Nephron (organoid): Measurements from ENCODE around the gene PHC2.
A peak's percentile ranks its signal among the peaks of the same experiment; 100 is the strongest.

ENCODE experiments used
- H3K27ac Mint-ChIP-seq, 3 experiments: 2 replicates each; pipeline ENCODE4 v1.8.0; 2020; ENCODE audit warnings: mixed read lengths in 3 of 3, mild to moderate bottlenecking in 2 of 3, moderate library complexity in 1 of 3
- H3K27me3 Mint-ChIP-seq: 2 replicates; pipeline ENCODE4 v1.8.0; 2021; ENCODE audit warnings: low read depth, mild to moderate bottlenecking, moderate library complexity, mixed read lengths
- H3K36me3 Mint-ChIP-seq: 2 replicates; pipeline ENCODE4 v1.8.0; 2020; ENCODE audit warnings: low read depth, mixed read lengths
- H3K4me1 Mint-ChIP-seq: 2 replicates; pipeline ENCODE4 v1.8.0; 2020; ENCODE audit warnings: mixed read lengths
- H3K4me3 Mint-ChIP-seq, 3 experiments: 2 replicates each; pipeline ENCODE4 v1.8.0; 2020; ENCODE audit warnings: mild to moderate bottlenecking in 3 of 3, mixed read lengths in 3 of 3, moderate library complexity in 2 of 3
- H3K9me3 Mint-ChIP-seq: 2 replicates; pipeline ENCODE4 v1.8.0; 2020; ENCODE audit warnings: mixed read lengths
- TF ChIP-seq, protein P1 (sequence below), 3 experiments: fragments of 200-600 bp; sonication (generic); IDR thresholded peaks; one replicate each; pipeline ENCODE4 v1.5.0; 2021; ENCODE audit warnings: antibody characterized with exemption in 3 of 3; ENCODE audit not compliant: unreplicated experiment in 3 of 3

PHC2 gene

DNA sequence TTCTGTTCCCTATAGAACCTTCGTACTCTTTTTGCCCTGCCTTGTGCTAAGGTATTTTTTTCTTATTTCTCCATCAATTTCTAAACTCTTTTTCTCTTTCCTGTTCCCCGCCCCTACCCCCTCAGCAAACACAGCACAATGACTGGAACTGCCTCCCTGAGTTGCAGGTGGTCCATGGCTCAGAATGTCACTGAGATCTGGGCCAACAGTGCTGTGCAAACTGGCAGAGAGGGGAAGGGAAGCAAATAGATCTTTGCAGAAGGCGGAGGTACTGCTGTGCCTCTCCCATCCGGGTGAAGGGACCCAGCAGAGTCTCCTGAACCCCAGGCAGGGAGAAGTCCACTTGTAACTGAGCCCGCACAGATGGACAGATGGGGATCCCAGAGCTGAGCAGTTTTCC is 77.4 kb downstream of the PHC2 start:
- Mint-ChIP-seq H3K4me1 (peaks cover 34% of the 10 kb centered on the region), H3K27ac (peak overlapping the region; percentile 7 to 27 (median 9)), H3K4me3 (peak overlapping the region in 1 of 3 experiments; percentile 36), H3K9me3 (no peaks in the 10 kb centered on the region), H3K36me3 (peaks cover 29% of the 10 kb centered on the region), H3K27me3 (no peaks in the 10 kb centered on the region)
- TF ChIP-seq, protein P1, sequence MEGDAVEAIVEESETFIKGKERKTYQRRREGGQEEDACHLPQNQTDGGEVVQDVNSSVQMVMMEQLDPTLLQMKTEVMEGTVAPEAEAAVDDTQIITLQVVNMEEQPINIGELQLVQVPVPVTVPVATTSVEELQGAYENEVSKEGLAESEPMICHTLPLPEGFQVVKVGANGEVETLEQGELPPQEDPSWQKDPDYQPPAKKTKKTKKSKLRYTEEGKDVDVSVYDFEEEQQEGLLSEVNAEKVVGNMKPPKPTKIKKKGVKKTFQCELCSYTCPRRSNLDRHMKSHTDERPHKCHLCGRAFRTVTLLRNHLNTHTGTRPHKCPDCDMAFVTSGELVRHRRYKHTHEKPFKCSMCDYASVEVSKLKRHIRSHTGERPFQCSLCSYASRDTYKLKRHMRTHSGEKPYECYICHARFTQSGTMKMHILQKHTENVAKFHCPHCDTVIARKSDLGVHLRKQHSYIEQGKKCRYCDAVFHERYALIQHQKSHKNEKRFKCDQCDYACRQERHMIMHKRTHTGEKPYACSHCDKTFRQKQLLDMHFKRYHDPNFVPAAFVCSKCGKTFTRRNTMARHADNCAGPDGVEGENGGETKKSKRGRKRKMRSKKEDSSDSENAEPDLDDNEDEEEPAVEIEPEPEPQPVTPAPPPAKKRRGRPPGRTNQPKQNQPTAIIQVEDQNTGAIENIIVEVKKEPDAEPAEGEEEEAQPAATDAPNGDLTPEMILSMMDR (IDR thresholded peaks at IDR 0.05; ENCODE audit: unreplicated experiment in 3 of 3) = no peak

DNA sequence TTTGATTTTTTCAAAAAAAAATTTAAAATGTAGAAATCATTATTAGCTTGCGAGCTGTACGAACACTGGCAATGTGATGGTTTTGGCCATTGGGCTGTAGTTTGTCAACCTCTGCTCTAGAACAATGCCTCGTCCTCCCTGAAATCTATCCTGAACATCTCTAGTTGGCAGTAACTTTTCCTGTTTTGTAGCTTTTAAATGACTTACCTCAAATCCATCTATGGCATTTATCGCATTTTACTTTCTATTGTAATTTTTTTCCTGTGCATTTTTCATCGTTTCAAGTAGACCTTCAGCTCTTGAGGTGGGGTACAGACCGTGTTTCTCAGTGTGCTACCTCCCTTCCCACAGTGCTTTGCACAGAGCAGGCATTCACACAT is 79.6 kb downstream of the PHC2 start:
- no peaks in the 10 kb centered on the region for H3K9me3 Mint-ChIP-seq
- H3K27me3 Mint-ChIP-seq = no peaks in the 10 kb centered on the region
- TF ChIP-seq, protein P1 (IDR thresholded peaks at IDR 0.05; ENCODE audit: unreplicated experiment in 3 of 3) = no peak
- peak overlapping the region; percentile 63 to 90 (median 64) for H3K27ac Mint-ChIP-seq
- peaks cover 19% of the 10 kb centered on the region for H3K36me3 Mint-ChIP-seq
- peak overlapping the region; percentile 57 to 82 (median 75) for H3K4me3 Mint-ChIP-seq
- H3K4me1 Mint-ChIP-seq = peaks cover 42% of the 10 kb centered on the region

DNA sequence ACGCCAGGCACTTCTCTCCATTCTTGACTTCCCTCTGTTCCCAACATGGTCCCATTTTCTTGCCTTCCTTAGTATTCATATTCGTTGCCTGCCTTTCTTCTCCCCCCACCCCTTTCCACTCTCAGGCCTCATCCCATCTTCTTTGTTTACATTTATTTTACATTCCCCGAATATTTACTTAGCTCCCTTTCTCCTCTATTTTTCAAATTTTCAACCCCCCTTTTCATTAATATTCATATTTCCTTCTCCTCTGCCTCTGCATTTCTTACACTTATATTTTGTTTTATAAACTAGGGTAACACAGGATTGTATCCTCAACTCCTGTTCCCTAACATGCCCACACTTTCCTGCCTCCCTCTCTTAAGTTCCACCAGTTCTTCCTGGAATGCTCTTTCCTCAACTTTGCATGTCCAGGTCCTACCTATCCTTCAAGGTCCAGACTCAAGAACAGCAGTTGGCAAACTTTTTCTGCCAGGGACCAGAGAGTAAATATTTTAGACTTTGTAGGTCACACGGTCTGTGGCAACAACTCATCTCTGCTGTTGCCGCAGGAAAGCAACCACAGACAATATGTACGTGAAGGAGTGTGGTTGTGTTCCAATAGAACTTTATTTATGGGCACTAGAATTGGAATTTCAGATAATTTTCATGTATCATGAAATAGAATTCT is 80.1 kb downstream of the PHC2 start:
- H3K36me3 Mint-ChIP-seq = peaks cover 16% of the 10 kb centered on the region
- H3K27ac Mint-ChIP-seq = peak overlapping the region; percentile 90 to 95 (median 92)
- H3K9me3 Mint-ChIP-seq = no peaks in the 10 kb centered on the region
- H3K4me1 Mint-ChIP-seq = peaks cover 44% of the 10 kb centered on the region
- H3K4me3 Mint-ChIP-seq = peak overlapping the region; percentile 87 to 91 (median 91)
- TF ChIP-seq, protein P1 (IDR thresholded peaks at IDR 0.05; ENCODE audit: unreplicated experiment in 3 of 3) = no peak
- H3K27me3 Mint-ChIP-seq = no peaks in the 10 kb centered on the region

DNA sequence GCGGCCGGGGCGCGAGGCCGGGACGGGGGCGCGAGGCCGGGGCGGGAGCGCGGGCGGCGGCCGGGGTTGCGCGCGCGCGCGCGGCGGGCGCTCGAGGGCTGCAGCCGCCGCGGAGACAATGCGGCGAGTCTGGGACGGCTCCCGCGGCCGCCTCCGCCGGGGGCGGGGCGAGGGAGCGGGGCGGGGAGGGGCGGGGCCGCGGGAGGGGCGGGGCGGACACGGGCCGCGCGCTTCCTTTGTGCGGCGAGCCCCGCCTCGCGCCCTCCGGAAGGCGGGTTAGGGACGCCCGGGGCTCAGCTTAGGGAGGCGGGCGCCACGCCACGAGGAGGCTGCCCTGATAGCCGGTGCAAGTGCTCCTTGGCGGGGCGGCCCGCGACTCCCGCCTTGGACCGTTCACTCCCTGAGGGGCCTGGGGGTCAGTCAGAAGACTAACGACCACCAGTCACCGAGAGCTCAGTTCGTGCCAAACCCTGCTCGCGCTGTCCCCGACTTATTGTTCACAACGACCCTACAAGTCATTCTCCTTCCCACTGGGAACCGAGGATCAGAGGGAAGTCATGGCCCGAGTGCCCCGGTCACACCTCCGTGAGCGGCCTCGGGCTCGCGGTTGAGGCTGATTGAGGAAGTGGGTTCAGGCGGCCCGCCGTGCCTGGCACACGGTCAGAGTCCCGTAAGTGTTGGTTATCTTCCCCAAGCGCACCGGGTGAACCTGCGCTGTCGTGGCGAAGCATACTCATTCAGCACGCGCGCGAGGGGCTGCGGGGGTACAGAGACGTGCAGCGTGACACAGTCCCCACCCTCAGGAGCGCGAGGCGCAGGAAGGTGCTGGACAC is 80.9 kb downstream of the PHC2 start:
- peaks cover 50% of the 10 kb centered on the region for H3K4me1 Mint-ChIP-seq
- H3K4me3 Mint-ChIP-seq = peak overlapping the region; percentile 87 to 91 (median 91)
- peaks cover 9% of the 10 kb centered on the region for H3K36me3 Mint-ChIP-seq
- no peaks in the 10 kb centered on the region for H3K9me3 Mint-ChIP-seq
- peak overlapping the region; percentile 90 to 95 (median 92) for H3K27ac Mint-ChIP-seq
- TF ChIP-seq, protein P1 (IDR thresholded peaks at IDR 0.05; ENCODE audit: unreplicated experiment in 3 of 3) = no peak
- H3K27me3 Mint-ChIP-seq = no peaks in the 10 kb centered on the region

DNA sequence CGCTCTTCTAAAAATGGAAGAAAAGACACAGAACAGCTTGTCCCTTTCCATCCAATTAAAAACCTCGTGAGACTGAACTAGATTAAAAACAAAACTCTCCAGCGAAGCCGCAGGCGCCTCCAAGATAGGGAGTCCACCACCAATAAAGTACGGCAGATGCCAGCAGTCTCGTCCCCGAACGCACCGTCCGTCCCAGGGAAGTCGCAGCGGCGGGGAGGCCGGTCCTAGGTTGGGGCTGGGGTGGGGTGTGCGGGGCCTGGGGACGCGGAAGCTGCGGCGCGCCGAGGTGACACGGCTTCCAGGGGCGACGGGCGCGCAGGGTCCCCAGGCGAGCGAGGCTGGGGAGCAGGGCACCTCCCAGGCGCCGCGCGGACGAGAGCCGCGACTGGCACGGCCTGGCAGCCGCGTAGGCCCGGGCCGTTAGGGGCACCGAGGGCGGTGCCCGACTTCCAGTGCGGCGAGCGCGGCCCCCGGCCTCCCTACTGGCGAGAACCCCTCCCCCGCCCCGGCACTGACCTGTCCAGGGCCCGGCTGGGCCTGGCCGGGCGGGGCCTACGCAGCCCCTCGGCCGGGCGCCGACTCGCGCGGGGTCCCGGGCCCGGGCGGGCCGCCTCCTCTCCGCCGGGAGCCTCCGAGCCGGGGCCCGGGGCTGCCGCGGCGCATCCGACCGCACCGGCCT is 81.7 kb downstream of the PHC2 start:
- H3K27me3 Mint-ChIP-seq = no peaks in the 10 kb centered on the region
- H3K36me3 Mint-ChIP-seq = peaks cover 10% of the 10 kb centered on the region
- peaks cover 56% of the 10 kb centered on the region for H3K4me1 Mint-ChIP-seq
- TF ChIP-seq, protein P1 (IDR thresholded peaks at IDR 0.05; ENCODE audit: unreplicated experiment in 3 of 3) = no peak
- H3K4me3 Mint-ChIP-seq = peak overlapping the region; percentile 88 to 94 (median 94)
- peak overlapping the region; percentile 93 to 96 (median 94) for H3K27ac Mint-ChIP-seq
- no peaks in the 10 kb centered on the region for H3K9me3 Mint-ChIP-seq
